Measurements from ENCODE around the gene FCGR3A.

DNA sequence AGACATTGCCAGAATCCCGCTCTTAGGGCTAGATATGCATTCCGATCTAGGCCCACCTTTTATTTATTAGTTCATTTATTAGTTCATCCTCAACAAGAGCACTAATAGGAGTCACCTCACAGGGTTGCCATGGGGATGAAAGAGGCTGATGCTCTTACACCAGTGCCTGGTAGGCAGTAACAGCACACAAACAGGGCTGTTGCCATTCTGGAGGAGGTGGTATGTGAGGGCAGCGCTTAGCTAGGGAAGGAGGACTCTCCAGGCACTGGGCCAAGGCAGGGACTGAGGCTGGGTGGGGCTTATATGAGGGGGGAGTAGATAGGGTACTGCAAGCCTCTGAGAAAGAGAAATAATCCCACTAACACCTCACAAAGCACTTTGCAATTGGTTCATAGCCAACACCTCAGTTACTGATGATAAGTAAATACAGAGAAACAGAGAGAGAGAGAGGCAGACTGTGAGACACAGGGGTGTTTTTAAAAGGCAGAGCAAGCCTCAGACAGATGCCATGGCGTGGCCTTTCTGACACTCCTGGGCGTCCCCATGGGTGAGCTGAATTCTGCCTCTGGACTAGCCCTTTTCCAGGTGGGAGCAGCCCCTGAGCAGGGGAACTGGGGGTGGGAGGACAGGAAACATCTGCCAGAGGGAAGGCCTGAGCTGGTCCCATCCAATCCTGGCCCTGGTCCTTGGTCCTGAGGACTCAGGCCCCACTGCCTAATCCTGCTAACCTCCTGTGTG, 38.4 kb downstream of the FCGR3A start:
- TF ChIP-seq, protein P1, sequence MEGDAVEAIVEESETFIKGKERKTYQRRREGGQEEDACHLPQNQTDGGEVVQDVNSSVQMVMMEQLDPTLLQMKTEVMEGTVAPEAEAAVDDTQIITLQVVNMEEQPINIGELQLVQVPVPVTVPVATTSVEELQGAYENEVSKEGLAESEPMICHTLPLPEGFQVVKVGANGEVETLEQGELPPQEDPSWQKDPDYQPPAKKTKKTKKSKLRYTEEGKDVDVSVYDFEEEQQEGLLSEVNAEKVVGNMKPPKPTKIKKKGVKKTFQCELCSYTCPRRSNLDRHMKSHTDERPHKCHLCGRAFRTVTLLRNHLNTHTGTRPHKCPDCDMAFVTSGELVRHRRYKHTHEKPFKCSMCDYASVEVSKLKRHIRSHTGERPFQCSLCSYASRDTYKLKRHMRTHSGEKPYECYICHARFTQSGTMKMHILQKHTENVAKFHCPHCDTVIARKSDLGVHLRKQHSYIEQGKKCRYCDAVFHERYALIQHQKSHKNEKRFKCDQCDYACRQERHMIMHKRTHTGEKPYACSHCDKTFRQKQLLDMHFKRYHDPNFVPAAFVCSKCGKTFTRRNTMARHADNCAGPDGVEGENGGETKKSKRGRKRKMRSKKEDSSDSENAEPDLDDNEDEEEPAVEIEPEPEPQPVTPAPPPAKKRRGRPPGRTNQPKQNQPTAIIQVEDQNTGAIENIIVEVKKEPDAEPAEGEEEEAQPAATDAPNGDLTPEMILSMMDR (IDR thresholded peaks at IDR 0.05; ENCODE audit: control extremely low read depth in 1 of 3, insufficient read depth in 1 of 3, low read depth in 1 of 3, low read length in 3 of 3): no peak
- TF ChIP-seq TEAD4 (IDR thresholded peaks at IDR 0.05; ENCODE audit: low read depth, low read length) (no peak), POLR2A (IDR thresholded peaks at IDR 0.05; ENCODE audit: control extremely low read depth in 1 of 2, low read depth in 2 of 2, low read length in 2 of 2) (no peak), BCL11A (IDR thresholded peaks at IDR 0.05; ENCODE audit: low read depth in 2 of 2, low read length in 2 of 2) (no peak), EP300 (IDR thresholded peaks at IDR 0.05; ENCODE audit: borderline replicate concordance in 1 of 2, low read depth in 2 of 2, low read length in 2 of 2) (no peak), RXRA (IDR thresholded peaks at IDR 0.05; ENCODE audit: insufficient read depth, low read depth, low read length) (no peak), CEBPB (IDR thresholded peaks at IDR 0.05; ENCODE audit: low read depth, low read length) (no peak), PHF8 (conservative IDR thresholded peaks at IDR 0.05; ENCODE audit: low read depth, low read length) (no peak)

Measured in H1 (cell line).